NCI-H510A (cell line): Measurements from ENCODE around the gene SVIL.
A peak's percentile ranks its signal among the peaks of the same experiment; 100 is the strongest.
"Not testable (repeated sequence)": the region's sequence is repeated elsewhere in the genome, so short reads cannot be mapped to it uniquely, and the experiment has no call there.

ENCODE experiments used
- DNase-seq: peaks from one replicate; lab custom pipeline; 2025; lab: John Stamatoyannopoulos, UW

The SVIL gene

DNA sequence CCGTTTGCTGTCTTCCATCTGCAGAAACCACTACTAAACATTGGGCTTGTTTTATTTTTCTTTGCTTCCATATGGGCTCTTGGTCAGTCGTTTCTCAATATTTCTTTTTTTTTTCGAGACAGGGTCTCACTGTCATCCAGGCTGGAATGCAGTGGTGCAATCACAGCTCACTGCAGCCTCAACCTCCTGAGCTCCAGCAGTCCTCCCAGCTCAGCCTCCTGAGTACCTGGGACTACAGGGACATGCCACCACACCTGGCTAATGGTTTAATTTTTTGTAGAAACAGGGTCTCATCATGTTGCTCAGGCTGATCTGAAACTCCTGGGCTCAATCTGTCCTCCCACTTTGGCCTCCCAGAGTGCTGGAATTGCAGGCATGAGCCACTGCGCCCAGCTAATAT lies 182.8 kb downstream of the SVIL start:
- DNase-seq = no peak

GRCh38 chr10:29450405-29450804 lies 184.4 kb downstream of the SVIL start:
- DNase-seq = no peak

- DNase-seq = not testable (repeated sequence)
Measured at GRCh38 chr10:29448756-29449592, 185.8 kb downstream of the SVIL start.

DNA sequence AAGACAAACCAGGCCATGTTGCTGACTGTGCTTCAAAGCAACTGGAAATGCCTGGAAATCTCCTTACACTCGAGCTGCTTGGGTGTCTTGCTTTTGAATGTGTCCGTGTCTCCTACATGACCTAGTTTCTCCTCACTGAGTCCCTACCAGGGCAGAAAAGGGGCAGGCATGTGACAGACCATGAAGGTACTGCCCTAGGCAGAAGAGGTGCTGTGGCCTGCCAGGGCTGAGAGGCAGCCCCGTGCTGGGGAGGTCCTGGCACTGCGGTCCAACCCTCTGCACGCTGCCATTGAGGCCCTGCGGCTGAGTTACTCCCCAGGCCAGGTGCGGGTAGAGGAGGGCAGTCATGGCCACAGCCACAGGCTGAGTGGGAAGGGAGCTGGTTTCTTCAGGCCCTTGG lies 186.6 kb downstream of the SVIL start:
- DNase-seq = no peak

DNA sequence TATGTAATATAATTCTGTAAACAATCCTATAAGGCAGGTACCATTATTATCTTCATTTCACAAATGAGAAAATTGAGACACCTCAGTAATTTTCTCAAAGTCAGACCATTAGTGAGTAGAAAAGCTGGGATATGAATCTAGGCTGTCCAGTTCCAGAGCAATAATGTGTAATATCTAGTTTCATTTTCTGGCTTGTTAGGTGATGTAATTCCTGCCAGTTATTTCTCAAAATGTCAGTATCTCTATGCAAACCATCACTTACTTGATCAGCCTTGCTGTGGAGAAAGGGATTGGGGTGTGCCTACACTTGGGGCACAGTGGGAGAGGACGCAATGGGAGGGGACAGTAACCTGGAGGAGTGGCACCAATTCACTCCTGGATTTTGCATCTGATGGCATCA lies 188.4 kb downstream of the SVIL start:
- no peak for DNase-seq

DNA sequence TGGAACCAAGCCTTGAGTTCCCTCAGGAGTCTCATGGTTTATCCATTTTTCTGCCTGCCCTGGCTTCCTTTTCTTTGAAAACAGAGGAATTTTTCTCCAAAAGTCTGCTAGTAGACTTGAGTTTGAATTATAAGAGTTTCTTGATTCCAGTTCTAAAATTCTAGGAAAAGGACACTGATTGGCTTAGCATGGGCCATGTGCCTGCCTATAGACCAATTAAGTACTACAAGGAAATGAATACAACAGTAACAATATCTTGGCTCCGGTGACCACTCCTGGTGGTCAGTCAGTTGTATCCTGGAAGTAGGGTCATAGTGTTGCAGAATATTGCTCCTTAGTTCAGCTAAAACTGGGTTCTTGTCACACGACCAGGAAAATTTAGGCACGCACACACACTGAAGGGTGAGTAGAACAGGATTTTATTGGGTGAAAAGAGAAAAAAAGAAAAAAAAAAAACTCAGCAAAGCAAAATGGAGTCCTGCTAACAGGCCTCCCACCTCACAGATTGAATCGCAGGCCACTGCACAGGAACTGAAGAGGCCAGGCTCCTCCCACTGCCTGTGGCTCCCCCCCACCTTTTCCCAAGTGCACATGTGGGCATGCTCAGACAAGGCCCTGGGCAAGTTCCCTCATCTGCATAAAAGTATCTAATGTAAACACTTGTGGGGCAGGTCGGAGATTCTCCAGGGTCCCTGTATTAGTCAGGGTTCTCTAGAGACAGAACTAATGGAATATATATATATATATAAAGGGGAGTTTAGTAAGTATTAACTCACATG lies 190.8 kb downstream of the SVIL start:
- DNase-seq = peak; percentile 39

DNA sequence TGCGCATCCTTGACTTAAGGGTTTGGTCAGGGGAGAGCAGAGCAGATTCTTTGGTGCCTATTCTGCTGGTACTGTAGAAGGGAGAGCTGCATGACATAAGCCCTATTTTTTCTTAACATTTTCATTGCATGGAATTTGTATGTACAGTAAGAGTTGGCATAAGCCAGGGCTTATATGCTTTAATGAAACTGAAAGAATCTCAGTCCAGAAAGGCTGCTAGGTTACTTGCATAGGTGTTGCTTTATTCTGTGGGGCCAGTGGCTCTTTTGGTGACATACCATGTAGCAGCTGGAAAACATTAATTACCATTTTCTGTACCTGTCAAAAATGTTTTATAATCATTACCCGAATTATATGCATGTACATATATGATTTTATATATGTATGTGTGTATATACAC lies 193.8 kb downstream of the SVIL start:
- DNase-seq = no peak

- DNase-seq = not testable (repeated sequence)
Measured at GRCh38 chr10:29439005-29439404, 195.8 kb downstream of the SVIL start.

DNA sequence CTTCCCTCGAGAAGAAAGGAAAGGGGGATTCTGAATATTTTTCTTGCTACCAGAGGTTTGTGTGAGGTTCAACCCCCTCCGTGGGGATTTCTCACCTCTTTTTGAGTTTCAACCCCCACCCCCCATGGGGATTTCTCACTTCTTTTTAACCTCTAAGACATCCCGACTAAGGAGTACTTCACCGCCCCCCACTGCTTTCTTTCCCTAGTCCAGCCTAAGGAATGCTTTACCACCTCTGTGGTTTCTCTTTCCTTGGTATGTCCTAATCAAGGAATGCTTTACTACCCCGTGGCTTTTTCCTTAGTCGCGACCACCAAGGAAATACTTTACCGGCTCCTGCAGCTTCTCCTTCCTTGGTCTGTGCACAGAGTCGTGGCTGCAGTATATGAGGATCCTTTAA lies 196.5 kb downstream of the SVIL start:
- DNase-seq = no peak

DNA sequence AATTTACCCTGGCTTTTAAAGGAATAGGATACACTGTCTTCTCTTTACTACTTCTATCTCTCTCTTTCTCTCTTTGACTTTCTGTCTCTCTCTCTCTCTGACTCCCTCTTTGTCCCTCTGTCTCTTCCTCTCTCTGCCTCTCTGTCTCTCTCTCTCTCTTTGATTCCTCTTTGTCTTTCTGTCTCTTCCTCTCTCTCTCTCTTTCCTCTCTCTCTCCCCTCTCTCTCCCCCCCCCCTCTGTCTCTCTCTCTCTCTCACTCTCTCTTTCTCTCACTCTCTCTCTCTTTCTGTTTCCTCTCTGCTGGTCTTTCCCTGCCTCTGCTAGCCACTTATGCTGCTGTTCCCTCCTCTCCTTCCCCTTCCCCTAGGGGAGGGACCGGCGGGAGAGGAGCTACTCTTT lies 196.9 kb downstream of the SVIL start:
- no peak for DNase-seq

- DNase-seq = no peak
Measured at GRCh38 chr10:29435809-29436501, 198.8 kb downstream of the SVIL start.

GRCh38 chr10:29434111-29434510 lies 200.7 kb downstream of the SVIL start:
- no peak for DNase-seq

DNA sequence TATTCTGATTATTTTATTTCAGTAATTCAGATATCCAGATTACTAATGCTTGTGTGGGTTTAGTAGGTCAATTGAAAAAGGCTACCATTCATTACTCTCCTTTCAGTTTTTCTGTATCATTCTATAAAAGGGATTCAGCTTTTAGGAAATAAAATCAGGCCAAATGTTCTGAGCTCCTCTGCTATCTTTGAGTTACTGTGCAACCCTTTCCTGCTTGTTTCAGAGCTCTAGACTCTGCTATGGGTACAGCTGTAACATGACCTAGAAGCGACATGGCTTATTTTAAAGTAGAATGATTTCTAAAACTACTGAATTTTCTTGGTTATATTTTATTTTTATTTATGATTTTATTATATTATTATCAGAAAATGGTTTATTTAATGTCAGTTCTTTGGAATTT lies 203.1 kb downstream of the SVIL start:
- no peak for DNase-seq

GRCh38 chr10:29430101-29430500 lies 204.7 kb downstream of the SVIL start:
- DNase-seq = no peak

- DNase-seq = no peak
Measured at GRCh38 chr10:29428486-29428885, 206.3 kb downstream of the SVIL start.

GRCh38 chr10:29427667-29428066 lies 207.1 kb downstream of the SVIL start:
- no peak for DNase-seq

DNA sequence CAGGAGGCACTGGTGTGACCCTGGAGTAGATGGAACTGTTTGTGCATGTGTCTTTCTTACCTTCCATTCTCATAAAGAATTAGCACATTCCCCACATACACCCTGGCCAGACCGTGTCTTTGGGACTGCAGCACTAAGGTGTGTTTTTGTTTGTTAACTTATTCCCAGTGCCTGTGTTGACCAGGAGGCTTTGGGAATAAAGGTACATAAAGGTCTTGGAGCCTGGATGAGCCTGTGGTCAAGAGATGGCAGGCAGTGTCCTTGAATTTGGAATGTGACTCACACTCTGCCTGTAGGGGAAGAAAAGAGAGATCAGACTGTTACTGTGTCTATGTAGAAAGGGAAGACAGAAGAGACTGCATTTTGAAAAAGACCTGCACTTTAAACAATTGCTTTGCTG lies 208.4 kb downstream of the SVIL start:
- DNase-seq = no peak

- no peak for DNase-seq
Measured at GRCh38 chr10:29424017-29424416, 210.8 kb downstream of the SVIL start.

DNA sequence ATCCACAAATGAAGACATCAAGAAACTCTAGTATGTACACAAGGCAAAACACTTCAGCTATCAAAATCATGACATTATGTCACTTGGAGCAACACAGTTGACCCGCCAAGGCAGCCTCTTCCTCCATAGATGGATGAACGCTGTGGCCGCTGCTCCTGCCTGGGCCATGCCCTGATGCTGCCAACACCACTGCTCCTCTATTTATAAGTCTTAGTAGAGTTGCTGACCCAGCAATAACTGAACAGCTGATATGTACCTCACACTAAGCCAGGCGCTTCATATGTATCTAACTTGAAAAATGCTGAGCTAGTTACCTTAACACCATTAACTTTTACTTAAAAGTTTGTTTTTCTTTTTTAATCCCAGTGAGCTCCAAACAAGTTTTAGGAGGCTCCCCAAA lies 214.0 kb downstream of the SVIL start:
- no peak for DNase-seq

DNA sequence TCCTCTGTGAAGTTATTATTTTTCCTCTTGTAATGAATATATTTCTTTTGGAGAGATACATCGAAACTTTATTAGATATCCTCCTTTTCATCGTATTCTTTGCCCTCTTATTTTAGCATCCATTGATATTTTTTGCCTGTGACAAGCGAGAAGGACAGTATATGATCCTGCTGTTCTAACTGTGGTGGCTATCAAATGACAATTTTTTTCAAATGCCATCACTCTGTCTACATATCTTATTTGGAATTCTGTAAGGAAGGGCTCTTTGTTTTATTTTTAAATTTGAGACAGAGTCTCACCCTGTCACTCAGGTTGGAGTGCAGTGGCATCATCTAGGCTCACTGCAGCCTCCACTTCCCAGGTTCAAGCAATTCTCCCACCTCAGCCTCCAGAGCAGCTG lies 217.4 kb downstream of the SVIL start:
- no peak for DNase-seq

DNA sequence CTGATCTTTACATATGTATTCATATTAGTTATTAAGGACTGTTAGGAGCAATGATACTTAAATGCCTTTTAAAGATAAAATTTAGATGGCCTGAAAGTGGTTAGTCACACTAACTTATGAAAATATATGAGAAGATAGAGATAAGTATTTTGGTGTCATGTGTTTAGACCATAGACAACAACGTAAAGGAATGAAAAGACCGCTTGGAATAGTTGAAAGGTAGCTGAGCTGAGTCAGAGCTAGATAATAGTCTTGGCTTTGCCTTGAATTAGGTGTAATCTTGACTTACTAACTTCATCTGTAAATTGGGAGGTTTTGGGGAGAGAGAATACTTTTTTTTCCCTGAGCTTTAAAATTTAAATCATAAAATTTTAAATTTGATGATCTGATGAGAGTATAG lies 218.9 kb downstream of the SVIL start:
- DNase-seq = no peak

DNA sequence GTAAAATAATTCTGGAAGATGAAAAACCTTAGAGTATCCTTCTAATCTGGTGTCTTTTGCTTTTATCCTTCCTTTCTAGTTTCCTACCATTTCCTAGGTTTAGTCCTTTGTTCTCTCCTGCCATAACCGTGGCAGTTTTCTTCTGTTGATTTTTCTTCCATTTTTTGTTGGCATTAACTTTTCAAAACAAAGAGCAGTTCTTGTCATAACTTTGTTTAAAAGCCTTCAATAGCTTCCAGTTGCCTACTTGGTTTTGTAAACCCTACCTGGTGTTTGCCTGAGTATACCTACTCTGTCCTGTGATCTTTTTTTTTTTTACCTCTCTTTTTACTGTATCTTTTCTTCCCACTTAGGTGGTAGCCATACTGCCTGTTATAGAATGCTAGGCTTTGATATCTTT lies 220.3 kb downstream of the SVIL start:
- DNase-seq = no peak

DNA sequence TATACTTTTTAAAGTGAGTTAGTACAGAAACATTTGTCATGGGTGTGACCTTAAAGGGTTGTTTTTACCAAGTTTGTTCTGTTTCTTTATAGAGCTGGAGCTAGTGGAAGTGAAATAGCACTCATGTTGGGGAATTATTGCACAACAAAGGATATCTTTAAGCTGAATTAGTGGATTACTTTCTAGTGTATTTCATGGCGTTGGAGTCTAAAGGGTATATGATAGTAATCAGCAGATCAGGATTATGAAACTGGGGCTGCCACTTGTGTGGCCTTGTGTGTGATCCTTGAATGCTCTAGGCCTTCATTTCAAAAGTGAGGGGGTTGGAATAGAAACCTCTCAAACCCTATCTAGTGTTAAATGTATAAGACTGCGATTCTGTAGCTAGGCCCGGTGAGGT lies 222.3 kb downstream of the SVIL start:
- DNase-seq = no peak
